Bronchial epithelial cell (primary cell): ENCODE data around the gene NUP214. TPM values are rescaled to one million over a fixed set of nuclear protein-coding genes. Genes with fewer than 3 reads are reported as not detected.

ENCODE experiments used
- DNase-seq: peaks from one replicate; pipeline ENCODE4 v3.0.0-alpha.2; 2010; ENCODE audit warnings: low read depth
- FAIRE-seq: peaks from 2 replicates; lab custom pipeline; 2011; peaks lifted over from hg19 to GRCh38; lab: Jason Lieb, UNC
- H3K27me3 ChIP-seq: 2 replicates; pipeline ENCODE4 v1.5.1; 2011; ENCODE audit warnings: low read length; ENCODE audit not compliant: control insufficient read depth, insufficient read depth
- H3K36me3 ChIP-seq: 2 replicates; pipeline ENCODE4 v1.5.1; 2011; ENCODE audit warnings: low read length; ENCODE audit not compliant: control insufficient read depth, insufficient read depth
- H3K4me3 ChIP-seq: 2 replicates; pipeline ENCODE4 v1.5.1; 2011; ENCODE audit warnings: mild to moderate bottlenecking, low read depth, low read length, control low read depth
- CTCF ChIP-seq: IDR thresholded peaks from 2 replicates; pipeline ENCODE4 v1.5.1; 2011; ENCODE audit warnings: mild to moderate bottlenecking, moderate library complexity, low read length, control low read depth, inconsistent platforms; ENCODE audit not compliant: insufficient read depth, severe bottlenecking
- total RNA-seq: library from RNA; depleted of rRNA; stranded (reverse); fragments of >200 nt; gene quantifications from 2 replicates; pipeline ENCODE4 v1.2.1, GENCODE V29; 2014

Gene NUP214
- total RNA-seq, 1 donor from 2014 or later: 8.4 TPM

- no peaks in the 10 kb centered on the region for H3K36me3 ChIP-seq
- H3K4me3 ChIP-seq: no peak overlapping the region
- TF ChIP-seq CTCF: no peak
- no peaks in the 10 kb centered on the region for H3K27me3 ChIP-seq
- DNase-seq: no peak
- no peak for FAIRE-seq
Observed at GRCh38 chr9:131104016-131104740, 21.2 kb upstream of the NUP214 start.

- DNase-seq (no peak), FAIRE-seq (no peak)
- Histone ChIP-seq H3K36me3 (no peaks in the 10 kb centered on the region), H3K27me3 (no peaks in the 10 kb centered on the region), H3K4me3 (no peak overlapping the region)
- no peak for TF ChIP-seq CTCF
Observed at GRCh38 chr9:131105952-131106351, 19.4 kb upstream of the NUP214 start.

GRCh38 chr9:131107760-131108159 lies 17.6 kb upstream of the NUP214 start:
- Histone ChIP-seq H3K27me3 (no peaks in the 10 kb centered on the region), H3K4me3 (no peak overlapping the region), H3K36me3 (no peaks in the 10 kb centered on the region)
- TF ChIP-seq CTCF: no peak
- FAIRE-seq (no peak), DNase-seq (no peak)

- Histone ChIP-seq H3K36me3 (no peaks in the 10 kb centered on the region), H3K4me3 (no peak overlapping the region), H3K27me3 (no peaks in the 10 kb centered on the region)
- no peak for TF ChIP-seq CTCF
- DNase-seq: no peak
- FAIRE-seq: no peak
Observed at GRCh38 chr9:131111186-131111853, 14.1 kb upstream of the NUP214 start.

- Histone ChIP-seq H3K4me3 (no peak overlapping the region), H3K27me3 (no peaks in the 10 kb centered on the region), H3K36me3 (no peaks in the 10 kb centered on the region)
- DNase-seq (no peak), FAIRE-seq (no peak)
- TF ChIP-seq CTCF: no peak
Observed at GRCh38 chr9:131111854-131112311, 13.5 kb upstream of the NUP214 start.
